Ammon's horn (tissue), 1 donor: ENCODE measurements around the gene FGF1.

ENCODE experiments used
- DNase-seq: peaks from one replicate; pipeline ENCODE4 v3.0.0-alpha.2; 2016; ENCODE audit warnings: low spot score

The FGF1 gene

GRCh38 chr5:142576303-142576702, 109.6 kb downstream of the FGF1 start:
- DNase-seq, result no peak

GRCh38 chr5:142572006-142572405, 113.9 kb downstream of the FGF1 start:
- no peak for DNase-seq

GRCh38 chr5:142571371-142571770, 114.5 kb downstream of the FGF1 start:
- no peak for DNase-seq

DNA sequence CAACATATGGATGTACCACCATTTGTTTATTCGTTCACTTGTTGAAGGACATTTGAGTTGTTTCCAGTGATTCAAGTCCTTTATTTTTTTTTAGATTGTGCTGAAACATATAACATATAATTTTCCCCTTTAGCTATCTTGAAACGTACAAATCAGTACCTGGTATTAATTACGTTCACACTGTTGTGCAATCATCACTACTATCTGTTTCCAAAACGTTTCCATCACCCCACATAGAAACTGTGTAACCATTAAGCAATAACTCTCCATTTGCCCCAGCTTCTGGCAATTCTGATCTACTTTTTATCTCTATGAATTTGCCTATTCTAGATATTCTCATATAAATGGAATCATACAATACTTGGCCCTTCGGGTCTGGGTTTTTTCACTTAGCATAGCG, 116.0 kb downstream of the FGF1 start:
- no peak for DNase-seq

DNA sequence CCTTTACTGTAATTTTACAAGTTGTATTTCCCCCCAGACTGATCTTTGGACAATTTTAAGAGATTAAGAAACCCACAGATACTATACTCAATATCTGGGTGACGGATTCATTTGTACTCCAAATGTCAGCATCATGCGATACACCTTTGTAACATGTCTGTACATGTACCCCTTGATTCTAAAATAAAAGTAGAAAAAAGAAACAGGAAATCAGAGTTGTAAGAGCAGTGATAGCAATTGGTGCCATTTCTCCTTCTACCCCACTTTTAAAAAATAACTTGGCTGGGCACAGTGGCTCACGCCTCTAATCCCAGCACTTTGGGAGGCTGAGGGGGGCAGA, 116.9 kb downstream of the FGF1 start:
- DNase-seq, result no peak

DNA sequence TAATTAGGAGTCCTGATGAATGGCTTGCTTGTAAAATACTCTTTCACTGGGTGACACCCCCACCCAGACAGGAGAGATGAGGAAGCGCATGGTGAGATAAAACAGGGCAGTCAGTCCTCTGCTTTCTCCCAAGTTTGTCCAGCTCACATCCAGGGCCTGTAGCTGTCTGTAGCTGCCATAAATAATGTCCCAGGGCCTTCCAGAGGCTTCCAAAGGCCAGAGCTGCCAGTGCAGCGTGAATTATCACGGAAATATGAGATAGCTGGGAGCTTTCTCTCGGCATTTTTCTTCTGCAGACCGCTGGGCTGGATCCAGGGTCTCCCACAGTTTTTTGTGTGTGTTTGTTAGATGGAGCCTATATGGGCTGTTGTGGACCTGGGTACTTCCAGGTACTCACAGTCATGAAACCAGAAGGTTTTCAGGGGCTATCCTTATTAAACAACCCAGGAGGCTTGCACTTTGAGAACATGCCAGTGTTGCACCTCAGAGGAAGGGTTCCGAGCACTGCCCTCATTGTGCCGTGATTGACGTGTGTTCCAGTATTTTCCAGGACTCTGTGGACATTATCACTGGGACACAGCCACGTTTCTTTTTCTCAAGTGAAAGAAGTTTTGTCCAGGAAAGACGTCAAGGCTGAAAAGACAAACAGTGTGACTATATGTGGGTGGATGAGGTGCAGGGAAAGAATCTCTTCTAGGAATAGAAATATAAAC, 117.5 kb downstream of the FGF1 start:
- no peak for DNase-seq

GRCh38 chr5:142561486-142562097, 124.3 kb downstream of the FGF1 start:
- no peak for DNase-seq

GRCh38 chr5:142561029-142561428, 124.9 kb downstream of the FGF1 start:
- no peak for DNase-seq

DNA sequence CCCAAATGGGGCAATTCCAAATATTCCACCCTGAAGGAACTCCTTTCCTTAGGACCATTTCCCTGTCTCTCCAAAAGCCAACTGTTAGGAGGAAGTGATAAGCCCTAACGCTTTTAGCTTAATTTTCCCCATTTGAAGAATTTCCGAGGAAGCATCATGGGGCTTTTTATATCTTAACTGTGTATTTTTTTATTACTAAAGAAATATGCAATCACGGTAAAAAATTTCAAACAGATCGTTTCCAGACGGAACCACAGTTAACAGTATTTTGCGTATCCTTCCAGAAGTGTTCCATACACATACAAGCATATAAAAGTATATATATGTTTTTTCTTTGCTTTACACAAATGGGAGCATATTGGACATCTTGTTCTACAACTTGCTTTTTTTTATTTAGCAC, 133.8 kb downstream of the FGF1 start:
- no peak for DNase-seq

- no peak for DNase-seq
These were observed 134.4 kb downstream of the FGF1 start for GRCh38 chr5:142551338-142552067.

GRCh38 chr5:142550471-142550870, 135.4 kb downstream of the FGF1 start:
- no peak for DNase-seq

DNA sequence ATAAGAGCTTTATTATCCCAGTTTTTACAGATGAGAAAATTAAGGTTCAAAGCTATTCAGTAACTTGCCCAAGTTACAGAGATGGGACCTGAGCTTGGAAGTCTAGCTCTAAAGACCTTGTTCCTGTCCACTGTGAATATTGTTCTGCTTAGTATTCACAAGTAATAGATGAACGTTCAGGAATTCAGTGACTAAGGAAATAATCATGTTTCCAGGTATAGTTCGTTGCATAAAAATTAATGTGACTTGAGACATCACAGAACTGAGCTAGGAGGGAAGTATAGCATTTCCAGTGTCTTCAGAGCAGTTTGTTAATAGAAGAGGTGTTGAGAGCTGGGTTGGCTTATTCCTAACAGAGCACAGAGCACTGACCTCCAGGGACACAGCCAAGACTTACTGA, 136.1 kb downstream of the FGF1 start:
- no peak for DNase-seq

DNA sequence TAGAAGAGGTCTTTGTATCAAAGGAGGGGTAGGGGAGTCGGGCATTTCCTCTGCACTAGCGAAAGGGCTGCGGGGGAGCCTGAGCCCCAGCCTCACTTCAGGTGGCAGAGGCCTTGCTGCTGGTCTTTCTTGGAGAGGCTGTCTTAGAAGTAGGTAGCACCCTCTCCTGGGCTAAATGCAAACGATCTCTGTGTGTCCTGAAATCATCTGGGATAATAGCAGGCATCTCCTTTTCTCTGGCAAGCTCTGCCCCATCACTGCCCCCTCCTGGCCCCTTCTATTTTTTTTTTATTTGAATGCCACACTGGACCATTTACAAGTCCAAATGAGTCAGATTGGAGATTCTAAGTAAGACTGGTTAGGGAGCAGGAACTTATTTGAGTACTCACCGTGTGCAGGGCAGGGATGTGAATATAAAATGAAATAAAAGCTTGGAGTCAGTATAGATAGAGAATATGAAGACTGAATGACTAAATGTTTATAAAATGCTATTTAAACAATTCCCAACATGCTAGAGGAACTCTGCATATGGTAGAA, 137.1 kb downstream of the FGF1 start:
- peak; percentile 85 for DNase-seq

- DNase-seq, result no peak
These were observed 138.2 kb downstream of the FGF1 start for GRCh38 chr5:142547445-142548380.

GRCh38 chr5:142545650-142546322, 140.1 kb downstream of the FGF1 start:
- DNase-seq, result no peak

- DNase-seq, result no peak
These were observed 140.8 kb downstream of the FGF1 start for GRCh38 chr5:142544946-142545649.

DNA sequence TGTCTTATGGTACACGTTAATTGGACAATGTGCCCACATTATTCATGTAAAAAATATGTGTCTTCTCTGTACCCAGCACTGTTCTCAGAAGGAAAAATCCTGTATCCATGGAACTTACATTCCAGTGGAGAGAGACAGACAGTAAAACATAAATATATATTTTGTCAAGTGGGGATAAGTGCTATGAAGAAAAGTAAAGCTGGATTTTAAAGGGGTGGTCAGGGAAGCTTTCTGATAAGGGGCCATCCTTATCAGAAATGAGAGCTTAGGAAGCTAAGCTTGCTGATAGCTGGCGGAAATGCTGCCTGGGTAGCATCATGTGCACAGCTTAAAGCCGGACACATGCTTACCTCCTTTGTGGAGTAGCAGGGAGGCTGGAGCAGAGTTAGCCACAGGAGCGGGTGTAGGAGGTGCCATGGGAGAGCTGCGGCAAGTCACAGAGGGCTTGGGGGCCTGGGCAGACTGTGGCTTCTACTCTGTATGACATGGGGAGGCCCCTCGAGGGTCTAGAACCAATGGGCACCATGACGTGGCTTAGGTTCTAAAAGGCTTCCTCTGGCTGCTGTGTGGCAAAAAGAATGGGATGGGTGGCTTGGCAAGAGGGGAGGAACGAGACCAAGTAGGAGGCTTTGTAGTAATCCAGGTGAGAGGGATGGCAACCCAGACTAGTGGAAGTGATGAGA, 141.7 kb downstream of the FGF1 start:
- no peak for DNase-seq

- no peak for DNase-seq
These were observed 143.0 kb downstream of the FGF1 start for GRCh38 chr5:142542906-142543305.
